Ureter (tissue), 1 donor: ENCODE measurements around the gene GAB1. TPM values are rescaled to one million over a fixed set of nuclear protein-coding genes. Genes with fewer than 3 reads are reported as not detected.
"Not testable (repeated sequence)": the region's sequence is repeated elsewhere in the genome, so short reads cannot be mapped to it uniquely, and the experiment has no call there.

ENCODE experiments used
- DNase-seq: peaks from one replicate; pipeline ENCODE4 v3.0.0-alpha.2; 2020; ENCODE audit warnings: low spot score
- total RNA-seq: library from RNA; stranded (reverse); gene quantifications from one replicate; pipeline ENCODE4 v1.2.4, GENCODE V29; 2023
- donor health status: DM: yes; HTN: yes; CAD: no.

The GAB1 gene
- total RNA-seq, 1 donor from 2014 or later = 42.4 TPM

GRCh38 chr4:143338313-143338712, 1.6 kb downstream of the GAB1 start:
- DNase-seq = no peak

GRCh38 chr4:143339497-143339896, 2.8 kb downstream of the GAB1 start:
- no peak for DNase-seq

- no peak for DNase-seq
Measured at GRCh38 chr4:143341186-143341755, 4.6 kb downstream of the GAB1 start.

- no peak for DNase-seq
Measured at GRCh38 chr4:143343276-143343831, 6.7 kb downstream of the GAB1 start.

GRCh38 chr4:143344041-143344440, 7.4 kb downstream of the GAB1 start:
- DNase-seq = no peak

- no peak for DNase-seq
Measured at GRCh38 chr4:143344774-143345173, 8.1 kb downstream of the GAB1 start.

GRCh38 chr4:143345356-143345755, 8.7 kb downstream of the GAB1 start:
- DNase-seq = no peak

- DNase-seq = no peak
Measured at GRCh38 chr4:143346206-143346605, 9.5 kb downstream of the GAB1 start.

GRCh38 chr4:143347484-143348111, 10.9 kb downstream of the GAB1 start:
- no peak for DNase-seq

GRCh38 chr4:143348233-143349077, 11.8 kb downstream of the GAB1 start:
- no peak for DNase-seq

GRCh38 chr4:143349858-143350527, 13.3 kb downstream of the GAB1 start:
- DNase-seq = not testable (repeated sequence)

GRCh38 chr4:143351149-143351691, 14.5 kb downstream of the GAB1 start:
- no peak for DNase-seq

GRCh38 chr4:143351774-143352451, 15.2 kb downstream of the GAB1 start:
- DNase-seq = no peak

GRCh38 chr4:143352720-143353119, 16.0 kb downstream of the GAB1 start:
- no peak for DNase-seq

- no peak for DNase-seq
Measured at GRCh38 chr4:143353797-143354196, 17.1 kb downstream of the GAB1 start.

- no peak for DNase-seq
Measured at GRCh38 chr4:143354990-143355389, 18.3 kb downstream of the GAB1 start.

- no peak for DNase-seq
Measured at GRCh38 chr4:143355540-143356217, 19.0 kb downstream of the GAB1 start.

GRCh38 chr4:143356493-143356892, 19.8 kb downstream of the GAB1 start:
- no peak for DNase-seq

GRCh38 chr4:143357161-143357845, 20.6 kb downstream of the GAB1 start:
- DNase-seq = no peak

- DNase-seq = no peak
Measured at GRCh38 chr4:143358419-143358818, 21.7 kb downstream of the GAB1 start.
